ENCODE data around the gene PDS5B.
"Not testable (repeated sequence)": the region's sequence is repeated elsewhere in the genome, so short reads cannot be mapped to it uniquely, and the experiment has no call there.

PDS5B gene

DNA sequence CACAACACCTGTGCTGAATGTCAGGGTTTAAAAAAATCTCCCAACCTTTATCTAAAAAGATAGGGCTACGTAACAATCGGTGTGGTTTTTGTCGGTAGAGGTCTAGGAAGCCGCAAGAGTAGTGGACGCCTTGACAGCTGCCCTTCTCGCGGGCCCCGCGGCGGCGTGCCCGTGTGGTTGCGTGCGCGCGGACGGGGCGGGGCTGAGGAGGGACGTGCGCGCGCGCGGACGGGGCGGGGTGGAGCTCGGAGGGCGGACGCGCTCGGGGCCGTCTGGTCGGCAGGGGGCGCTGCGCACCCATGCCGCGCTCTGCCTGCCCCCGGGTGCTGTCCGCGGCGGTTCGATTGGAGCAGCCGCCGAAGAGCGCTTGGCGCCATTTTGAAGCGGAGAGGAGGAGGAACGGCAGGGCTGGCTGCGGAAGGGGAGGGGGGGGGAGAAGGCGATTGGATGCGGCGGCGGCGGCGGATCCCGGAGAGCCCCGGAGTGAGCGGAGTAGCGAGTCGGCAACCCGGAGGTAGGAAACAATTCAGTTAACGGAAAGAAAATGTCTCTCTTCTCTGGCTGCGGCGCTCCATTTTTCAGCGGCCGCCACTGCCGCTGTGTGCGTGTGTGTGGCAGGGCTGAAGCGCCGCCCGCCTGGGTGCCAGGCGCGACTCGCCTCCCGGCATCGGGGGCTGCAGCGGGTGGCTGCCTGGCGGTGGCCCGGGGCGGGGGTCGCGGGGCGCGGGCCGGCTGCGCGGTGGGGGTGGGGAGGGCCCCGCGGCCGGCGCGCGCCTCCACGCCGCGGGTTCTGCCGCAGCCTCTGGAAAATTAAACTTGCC is at the start of gene PDS5B:
Gene PDS5B (plus strand): TSS at position 373 of the 821 bp plus-strand sequence. CDS start 62,321 bp downstream, outside the sequence.
- peak; percentile 93 for DNase-seq (ENCODE audit: low read depth)

DNA sequence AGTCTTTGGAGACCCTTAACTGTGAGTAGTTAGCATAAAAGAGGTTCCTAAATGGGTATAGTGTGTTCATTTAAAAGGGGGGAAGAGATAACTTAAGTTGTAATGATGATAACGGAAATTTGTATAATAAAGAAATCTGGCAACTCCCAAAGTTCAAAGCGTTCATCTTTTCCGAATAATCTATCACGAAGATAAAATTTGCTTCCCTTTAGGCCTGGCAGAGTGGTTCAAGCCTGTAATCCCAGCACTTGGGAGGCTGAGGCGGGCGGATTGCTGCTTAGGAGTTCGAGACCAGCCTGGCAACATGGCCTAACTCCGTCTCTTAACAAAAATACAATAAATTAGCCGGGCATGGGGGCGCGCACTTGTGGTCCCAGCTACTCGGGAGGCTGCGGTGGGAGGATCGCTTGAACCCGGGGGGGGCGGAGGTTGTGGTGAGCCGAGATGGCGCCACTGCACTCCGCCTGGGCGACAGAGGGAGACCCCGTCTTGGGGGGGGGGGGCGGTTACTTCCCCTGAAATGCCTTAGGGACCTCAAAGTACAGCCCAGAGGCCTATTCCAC is 48.6 kb upstream of the PDS5B start:
- peak; percentile 6 for DNase-seq (ENCODE audit: low read depth)

GRCh38 chr13:32538143-32538620 is 48.1 kb upstream of the PDS5B start:
- DNase-seq (ENCODE audit: low read depth) = no peak

DNA sequence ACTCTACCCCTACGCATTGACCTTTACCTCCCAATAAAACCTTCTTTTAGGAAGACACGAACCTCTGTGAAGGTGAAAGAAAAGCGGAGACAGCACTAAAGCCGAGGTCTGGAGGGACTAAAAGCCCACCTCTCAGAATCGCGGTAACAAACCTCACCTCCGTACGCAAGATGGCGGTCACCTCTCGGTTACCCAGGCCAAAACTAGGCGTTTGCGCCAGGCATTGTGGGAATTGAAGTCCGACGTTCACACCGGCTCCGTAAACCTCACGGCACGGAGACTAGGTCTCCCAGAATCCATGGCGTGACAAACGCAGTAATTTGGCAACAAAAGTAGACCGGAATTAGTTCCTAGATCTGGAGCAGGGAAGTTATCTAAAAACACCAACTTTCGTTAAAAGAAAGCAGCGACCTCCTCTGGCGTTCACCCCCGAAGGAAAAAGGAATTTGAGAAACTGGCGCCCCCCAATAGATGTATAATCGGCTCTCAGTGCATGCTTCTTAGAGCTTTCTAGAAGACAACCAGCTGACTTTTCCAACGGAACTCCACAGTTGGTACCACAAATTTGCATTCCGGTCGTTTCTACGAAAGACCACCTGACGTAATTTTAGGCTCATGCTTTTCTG is 47.5 kb upstream of the PDS5B start, which contains the start of gene N4BP2L2:
Gene N4BP2L2 (minus strand): TSS at position 175 of the 626 bp plus-strand sequence. CDS start 1,768 bp downstream, outside the sequence.
- peak; percentile 82 for DNase-seq (ENCODE audit: low read depth)

DNA sequence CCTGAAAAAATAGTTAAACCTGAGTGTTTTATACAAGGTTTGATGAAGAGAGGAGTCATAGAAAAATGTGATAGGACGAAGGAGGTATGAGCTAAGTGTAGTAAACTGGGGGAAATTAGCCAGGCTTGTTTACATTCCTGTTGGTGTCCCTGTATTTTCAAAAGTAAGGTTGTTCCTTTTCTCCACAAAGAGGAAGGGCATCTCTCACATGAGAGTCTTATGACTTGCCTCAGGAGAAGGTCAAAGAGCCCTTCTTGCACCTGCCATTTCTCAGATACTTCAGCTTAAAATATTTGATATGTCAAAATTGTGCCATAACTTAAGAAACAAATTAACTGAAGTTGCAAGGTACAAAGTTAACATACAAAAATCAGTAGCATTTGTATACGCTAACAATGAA is 44.0 kb upstream of the PDS5B start:
- DNase-seq (ENCODE audit: low read depth) = no peak

DNA sequence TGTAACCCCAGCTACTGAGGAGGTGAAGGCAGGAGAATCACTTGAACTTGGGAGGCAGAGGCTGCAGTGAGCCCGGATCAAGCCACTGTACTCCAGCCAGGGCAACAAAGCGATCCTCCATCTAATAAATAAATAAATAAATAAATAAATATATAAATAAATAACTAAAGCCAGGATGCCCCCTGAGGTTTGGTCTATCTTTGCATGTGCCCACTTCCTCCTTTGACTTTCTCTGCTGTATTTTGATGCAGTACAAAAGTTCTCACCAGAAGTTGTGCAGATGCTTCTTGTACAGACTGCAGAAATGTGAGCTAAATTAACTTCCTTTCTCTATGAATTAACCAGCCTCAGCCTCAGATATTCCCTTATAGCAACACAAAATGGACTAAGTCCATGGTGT is 41.2 kb upstream of the PDS5B start:
- DNase-seq (ENCODE audit: low read depth) = no peak

DNA sequence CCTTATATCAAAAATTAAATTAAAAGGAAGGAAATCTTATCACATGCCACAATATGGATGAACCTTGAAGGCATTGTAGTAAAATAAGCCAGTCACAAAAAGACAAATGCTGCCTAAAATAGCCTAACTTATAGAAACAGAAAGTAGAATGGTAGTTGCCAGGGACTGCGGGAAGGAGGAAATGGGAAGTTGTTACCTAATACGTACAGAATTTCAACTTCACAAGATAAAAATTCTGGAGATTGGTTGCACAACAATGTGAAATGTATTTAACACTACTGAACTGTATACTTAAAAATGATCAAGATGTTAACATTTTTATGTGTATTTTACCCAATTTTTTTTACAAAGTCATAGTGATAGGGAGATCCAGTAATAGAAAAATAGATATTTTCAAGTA is 37.4 kb upstream of the PDS5B start:
- DNase-seq (ENCODE audit: low read depth) = no peak

- DNase-seq (ENCODE audit: low read depth) = no peak
Observed at GRCh38 chr13:32549788-32550187, 36.5 kb upstream of the PDS5B start.

GRCh38 chr13:32553720-32554119 is 32.5 kb upstream of the PDS5B start:
- DNase-seq (ENCODE audit: low read depth) = no peak

- DNase-seq (ENCODE audit: low read depth) = no peak
Observed at GRCh38 chr13:32555613-32556012, 30.6 kb upstream of the PDS5B start.

DNA sequence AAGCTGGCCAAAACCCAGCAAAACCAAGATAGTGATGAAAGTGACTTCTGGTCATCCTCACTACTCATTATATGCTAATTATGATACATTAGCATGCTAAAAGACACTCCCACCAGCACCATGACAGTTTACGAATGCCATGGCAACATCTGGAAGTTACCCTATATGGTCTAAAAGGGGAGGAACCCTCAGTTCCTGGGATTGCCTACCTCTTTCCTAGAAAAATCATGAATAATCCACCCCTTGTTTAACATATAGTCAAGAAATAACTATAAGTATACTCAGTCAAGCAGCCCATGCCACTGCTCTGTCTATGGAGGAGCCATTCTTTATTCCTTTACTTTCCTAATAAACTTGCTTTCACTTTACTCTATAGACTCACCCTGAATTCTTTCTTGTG is 25.4 kb upstream of the PDS5B start:
- not testable (repeated sequence) for DNase-seq (ENCODE audit: low read depth)

GRCh38 chr13:32575687-32576086 is 10.6 kb upstream of the PDS5B start:
- DNase-seq (ENCODE audit: low read depth) = not testable (repeated sequence)

DNA sequence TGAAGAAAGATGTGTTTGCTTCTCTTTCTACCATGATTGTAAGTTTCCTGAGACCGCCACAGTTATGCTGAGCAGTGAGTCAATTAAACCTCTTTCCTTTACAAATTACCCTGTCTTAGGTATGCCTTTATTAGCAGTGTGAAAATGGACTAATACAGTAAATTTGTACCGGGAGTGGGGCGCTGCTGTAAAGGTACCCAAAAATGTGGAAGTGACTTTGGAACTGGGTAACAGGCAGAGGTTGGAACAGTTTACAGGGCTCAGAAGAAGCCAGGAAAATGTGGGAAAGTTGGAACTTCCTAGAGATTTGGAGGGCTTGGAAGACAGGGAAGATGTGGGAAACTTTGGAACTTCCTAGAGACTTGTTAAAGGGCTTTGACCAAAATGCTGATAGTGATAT is 9.2 kb upstream of the PDS5B start:
- DNase-seq (ENCODE audit: low read depth) = no peak

GRCh38 chr13:32581177-32581786 is 5.0 kb upstream of the PDS5B start:
- no peak for DNase-seq (ENCODE audit: low read depth)

- no peak for DNase-seq (ENCODE audit: low read depth)
Observed at GRCh38 chr13:32582281-32582680, 4.0 kb upstream of the PDS5B start.

- DNase-seq (ENCODE audit: low read depth) = no peak
Observed at GRCh38 chr13:32582991-32583390, 3.3 kb upstream of the PDS5B start.

GRCh38 chr13:32585550-32586079 is 637 bp upstream of the PDS5B start:
- no peak for DNase-seq (ENCODE audit: low read depth)

DNA sequence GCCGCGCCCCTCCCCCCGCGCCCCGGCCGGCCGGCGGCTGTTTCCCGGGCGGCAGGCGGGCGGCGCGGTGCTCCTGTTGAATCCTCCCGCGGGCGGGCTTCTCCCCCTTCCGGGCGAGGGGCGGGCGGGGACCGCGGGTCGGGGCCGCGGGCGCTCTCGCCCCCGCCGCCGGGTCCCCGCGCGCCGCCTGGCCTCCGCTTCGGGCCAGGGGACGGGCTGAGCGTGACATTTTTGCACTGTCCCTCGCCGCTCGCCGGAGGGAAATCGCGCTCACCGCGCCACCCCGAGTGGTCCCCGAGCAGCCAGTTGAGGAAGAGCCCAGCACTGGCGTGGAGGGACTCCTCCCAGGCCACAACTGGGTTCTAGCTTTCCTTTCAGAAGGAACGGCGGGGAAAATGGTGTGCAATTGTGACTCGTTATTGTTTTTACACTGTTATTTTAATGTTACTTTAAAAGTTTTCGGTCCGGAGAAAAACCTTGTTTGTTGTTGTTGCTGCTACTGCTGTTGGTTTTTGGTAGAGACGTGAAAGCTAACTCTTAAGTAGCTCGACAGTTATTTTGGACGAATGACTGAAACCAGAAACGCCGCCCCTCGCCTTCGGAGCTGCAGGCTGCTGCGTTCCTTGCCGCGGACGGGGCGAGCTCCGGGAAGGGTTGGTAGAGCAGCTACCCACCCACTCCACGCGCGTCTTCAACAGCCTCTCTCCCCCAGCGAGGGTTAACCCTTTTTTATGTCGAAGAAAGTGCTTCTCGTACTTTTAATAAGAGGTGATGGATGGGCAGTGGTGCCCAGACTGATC is 959 bp downstream of the PDS5B start:
- peak; percentile 34 for DNase-seq (ENCODE audit: low read depth)

DNA sequence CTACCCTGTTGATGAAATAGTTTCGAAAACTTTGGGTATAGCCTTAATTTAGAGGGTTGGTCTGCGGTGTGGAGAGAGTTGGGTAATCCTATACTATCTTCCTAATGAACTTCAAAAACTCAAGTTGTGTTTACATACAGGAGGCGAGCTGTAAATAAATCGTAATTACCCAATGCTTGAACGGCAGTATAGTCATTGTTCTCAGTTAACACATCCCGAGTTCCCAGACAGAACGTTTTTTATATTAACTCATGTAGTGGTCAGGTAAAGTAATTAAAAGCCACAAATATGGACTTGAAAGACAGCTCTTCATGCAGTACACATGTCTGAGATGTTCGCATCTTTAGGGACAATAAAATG is 1.5 kb downstream of the PDS5B start:
- no peak for DNase-seq (ENCODE audit: low read depth)

- DNase-seq (ENCODE audit: low read depth) = no peak
Observed at GRCh38 chr13:32588736-32589135, 2.5 kb downstream of the PDS5B start.

DNA sequence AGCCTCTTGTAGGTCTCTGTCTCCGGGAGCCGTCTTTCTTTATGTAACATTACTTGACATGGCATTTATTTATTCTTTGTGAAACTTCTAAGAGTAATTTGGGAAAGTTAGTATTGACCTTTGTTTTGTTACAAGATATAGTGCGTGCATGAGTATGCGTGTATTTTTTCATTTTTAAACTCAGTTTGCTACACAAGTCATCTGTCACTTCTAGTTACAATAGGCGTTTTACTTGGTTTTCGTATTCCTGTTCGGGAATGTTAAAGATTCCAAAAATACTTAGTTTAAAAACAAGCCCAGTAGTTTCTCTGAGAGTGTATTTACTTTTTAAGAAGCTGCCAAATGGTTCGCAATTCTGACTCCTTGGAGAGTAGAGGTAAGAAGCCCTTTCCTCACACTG is 3.2 kb downstream of the PDS5B start:
- no peak for DNase-seq (ENCODE audit: low read depth)

DNA sequence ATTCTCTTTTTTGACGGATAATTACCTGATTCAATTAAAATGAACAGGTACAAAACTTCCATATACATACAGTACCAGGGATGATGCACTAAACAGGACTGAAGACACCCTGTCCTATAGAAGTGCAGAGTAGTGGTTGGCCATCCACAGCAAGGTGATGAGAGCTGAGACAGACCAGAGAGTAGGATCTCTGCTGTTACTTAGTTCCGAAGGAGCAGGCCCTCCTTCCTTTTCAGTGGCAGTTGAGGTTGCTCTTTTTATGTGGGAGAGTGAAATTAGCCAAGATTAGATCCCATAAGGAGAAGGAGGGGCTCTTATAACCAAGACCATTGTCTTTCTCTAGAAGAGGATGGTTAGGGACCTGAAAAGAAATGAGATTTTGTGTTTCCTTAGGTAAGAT is 4.0 kb downstream of the PDS5B start:
- no peak for DNase-seq (ENCODE audit: low read depth)

All from stimulated activated CD8-positive, alpha-beta memory T cell treated with anti-CD3 and anti-CD28 coated beads, Interleukin-12 subunit alpha, Interleukin-12 subunit beta, amount 100 ng/mL, for 4 hours (primary cell).